Right lobe of liver (tissue), 6 donors: ENCODE results near the gene PKD1. TPM values are rescaled to one million over a fixed set of nuclear protein-coding genes. Genes with fewer than 3 reads are reported as not detected.
A peak's percentile ranks its signal among the peaks of the same experiment; 100 is the strongest.

Source experiments
- ATAC-seq, 4 donors: fragments of 200-7000 bp; cut with Tn5 transposase; one replicate each; pipeline ENCODE4 v1.9.1; 2020; ENCODE audit warnings: mild to moderate bottlenecking in 4 of 4, moderate library complexity in 4 of 4
- DNase-seq, 3 donors: peaks; one replicate each; pipeline ENCODE4 v3.0.0-alpha.2; 2020
- H3K27ac ChIP-seq, 3 donors: fragments of 200-600 bp; one replicate each; pipeline ENCODE4 v1.8.0; 2022
- H3K27me3 ChIP-seq, 2 donors: fragments of 200-600 bp; one replicate each; pipeline ENCODE4 v1.8.0; 2022
- H3K36me3 ChIP-seq, 4 donors: fragments of 200-600 bp; sonication (generic) in 1 of 4; one replicate each; pipeline versions ENCODE4 v1.5.1 to v1.8.0; 2017 to 2022; ENCODE audit warnings: control low read depth in 1 of 4
- H3K4me1 ChIP-seq, 4 donors: fragments of 200-600 bp; sonication (generic) in 1 of 4; one replicate each; pipeline versions ENCODE4 v1.5.1 to v1.8.0; 2017 to 2022; ENCODE audit warnings: control low read depth in 1 of 4
- H3K4me3 ChIP-seq, 3 donors: fragments of 200-600 bp; one replicate each; pipeline ENCODE4 v1.8.0; 2022
- H3K9me3 ChIP-seq, 4 donors: fragments of 200-600 bp; sonication (generic) in 1 of 4; one replicate each; pipeline versions ENCODE4 v1.5.1 to v1.8.0; 2017 to 2022; ENCODE audit warnings: control low read depth in 1 of 4
- POLR2A ChIP-seq: fragments of 450-650 bp; IDR thresholded peaks from one replicate; pipeline ENCODE4 v1.6.1; 2017; ENCODE audit warnings: antibody characterized with exemption, mild to moderate bottlenecking
- WGBS: methylation state at CpG from one replicate; pipeline ENCODE4 v1.1.6; 2018; ENCODE audit warnings: low coverage, low lambda C conversion rate; ENCODE audit not compliant: insufficient coverage; ENCODE audit errors: missing lambda C conversion rate; 5-methylcytosine and 5-hydroxymethylcytosine counted together
- intact Hi-C, 2 donors: fragments of 100-400 bp; cut with DNase I; formaldehyde crosslinking; loops; one replicate each; pipeline versions ENCODE4 v1.11.2 to v1.14.1; 2022
- total RNA-seq, 6 experiments: library from RNA; depleted of rRNA in 2 of 6; stranded (reverse); fragments of >200 nt in 2 of 6; fragmentation: NEBNext Ultra II Directional in 3 of 6; extraction: Animal tissue kit (Norgen Biotek cat#: 25700) in 3 of 6; gene quantifications; one replicate each; pipeline versions ENCODE4 v1.1.0 to v1.2.4, GENCODE V29; 2016 to 2023
- TF ChIP-seq, protein P1 (sequence below), 4 donors: fragments of 200-600 bp in 3 of 4; fragments of 450-650 bp in 1 of 4; IDR thresholded peaks; one replicate each; pipeline versions ENCODE4 v1.5.1 to v1.8.0; 2016 to 2022; ENCODE audit warnings: antibody characterized with exemption in 4 of 4, mild to moderate bottlenecking in 2 of 4
- donor health status: DM: no; HTN: yes; CAD: no.
- donor health status: DM: no; HTN: no; CAD: no.
- donor health status: DM: no; HTN: no; CAD: no.
- donor health status: DM: no; HTN: yes; CAD: no.
- donor health status: DM: no; HTN: yes; CAD: no.

PKD1 gene
- total RNA-seq, 6 experiments from 2014 or later: 28.5 to 58.2 (median 42.8) TPM

DNA sequence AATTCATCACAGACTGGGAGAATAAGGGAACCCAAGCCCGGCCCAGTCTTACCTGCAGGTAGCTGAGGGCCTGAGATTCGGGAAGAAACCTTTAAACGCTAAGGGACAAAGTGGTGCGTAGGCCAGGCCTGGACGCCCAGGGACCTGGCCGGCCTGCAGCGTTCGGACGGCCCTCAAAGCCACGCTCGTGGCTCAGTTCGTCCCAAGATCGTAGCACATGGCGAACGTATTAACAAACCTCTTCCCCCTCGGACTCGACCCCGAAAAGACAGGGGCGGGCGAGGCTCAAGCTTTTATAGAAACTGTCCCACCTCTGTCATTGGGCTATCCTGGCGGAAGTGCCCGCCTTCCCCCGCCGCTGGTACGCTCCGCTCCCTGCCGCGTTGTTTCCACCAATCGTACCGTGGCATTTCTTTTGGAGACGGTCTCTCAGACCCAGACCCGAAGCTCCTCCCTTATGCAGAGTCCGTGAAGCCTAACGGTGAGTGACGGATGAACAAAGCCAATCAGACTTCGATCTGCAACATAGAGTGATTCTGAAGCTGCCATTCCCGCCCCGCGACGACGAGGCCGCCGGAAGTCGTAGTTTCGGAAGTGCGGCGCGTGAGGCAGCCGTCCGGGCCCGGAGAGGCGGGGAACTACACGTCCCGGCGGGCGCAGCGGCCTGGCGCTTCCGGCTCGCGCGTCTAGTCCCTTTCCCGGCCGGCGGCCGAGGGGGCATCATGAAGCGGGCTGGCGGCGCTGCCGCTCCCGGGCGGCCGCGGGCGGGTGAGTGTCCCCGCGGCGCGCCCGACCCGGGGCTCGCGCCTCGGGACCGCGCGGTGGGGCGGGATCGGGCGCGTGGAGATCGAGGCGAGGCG is 19.6 kb upstream of the PKD1 start, which contains the start of gene TRAF7:
Gene TRAF7 (plus strand): TSS at position 692 of the 860 bp plus-strand sequence. CDS start 8,139 bp downstream, outside the sequence.
- H3K36me3 ChIP-seq: peaks cover 0 to 7% (median 0%) of the 10 kb centered on the region in 4 donors
- under 1% methylated on average over 40 of the region's 94 CpGs for WGBS
- H3K4me1 ChIP-seq: peaks cover 0 to 73% (median 33%) of the 10 kb centered on the region in 4 donors
- TF ChIP-seq, protein P1, sequence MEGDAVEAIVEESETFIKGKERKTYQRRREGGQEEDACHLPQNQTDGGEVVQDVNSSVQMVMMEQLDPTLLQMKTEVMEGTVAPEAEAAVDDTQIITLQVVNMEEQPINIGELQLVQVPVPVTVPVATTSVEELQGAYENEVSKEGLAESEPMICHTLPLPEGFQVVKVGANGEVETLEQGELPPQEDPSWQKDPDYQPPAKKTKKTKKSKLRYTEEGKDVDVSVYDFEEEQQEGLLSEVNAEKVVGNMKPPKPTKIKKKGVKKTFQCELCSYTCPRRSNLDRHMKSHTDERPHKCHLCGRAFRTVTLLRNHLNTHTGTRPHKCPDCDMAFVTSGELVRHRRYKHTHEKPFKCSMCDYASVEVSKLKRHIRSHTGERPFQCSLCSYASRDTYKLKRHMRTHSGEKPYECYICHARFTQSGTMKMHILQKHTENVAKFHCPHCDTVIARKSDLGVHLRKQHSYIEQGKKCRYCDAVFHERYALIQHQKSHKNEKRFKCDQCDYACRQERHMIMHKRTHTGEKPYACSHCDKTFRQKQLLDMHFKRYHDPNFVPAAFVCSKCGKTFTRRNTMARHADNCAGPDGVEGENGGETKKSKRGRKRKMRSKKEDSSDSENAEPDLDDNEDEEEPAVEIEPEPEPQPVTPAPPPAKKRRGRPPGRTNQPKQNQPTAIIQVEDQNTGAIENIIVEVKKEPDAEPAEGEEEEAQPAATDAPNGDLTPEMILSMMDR (IDR thresholded peaks at IDR 0.05): peak in 1 of 4 donors; percentile 8
- peak; percentile 97 for TF ChIP-seq POLR2A
- peak within 1 kb of the TSS; percentile 64 to 95 (median 77) for H3K27ac ChIP-seq
- DNase-seq (peak; percentile 99 to 100 (median 99)), ATAC-seq (peak; percentile 68 to 80 (median 71))
- intact Hi-C loops: no loop called here
- no peaks in the 10 kb centered on the region for H3K27me3 ChIP-seq
- no peaks in the 10 kb centered on the region for H3K9me3 ChIP-seq
- H3K4me3 ChIP-seq: peak within 1 kb of the TSS; percentile 92 to 95 (median 93)

DNA sequence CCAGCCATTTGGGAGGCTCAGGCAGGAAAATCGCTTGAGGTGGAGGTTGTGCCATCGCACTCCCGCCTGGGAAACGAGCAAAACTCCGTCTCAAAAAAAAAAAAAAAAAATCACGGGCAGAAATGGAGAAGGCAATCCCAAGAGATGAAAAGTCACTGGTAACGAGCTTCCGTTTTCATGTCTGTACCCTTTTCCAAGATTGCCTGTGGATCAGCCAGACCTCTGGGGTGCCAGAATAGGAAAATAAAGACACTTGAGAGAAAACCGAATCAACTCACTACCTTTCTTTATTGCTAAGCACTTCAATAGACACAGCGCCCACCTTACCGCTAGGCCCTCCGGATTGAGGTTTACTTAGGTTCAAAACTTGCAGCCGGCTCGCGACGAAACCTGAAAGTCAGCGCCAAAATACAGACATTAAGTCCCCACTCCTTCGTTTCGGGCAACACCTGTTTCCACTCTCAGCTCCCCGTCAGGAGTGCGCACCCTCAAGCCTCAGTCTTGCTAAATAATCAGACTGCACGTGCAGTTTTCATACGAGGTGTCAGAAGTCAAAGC is 18.9 kb upstream of the PKD1 start:
- ATAC-seq (no peak), DNase-seq (peak in 1 of 3 donors; percentile 51)
- Histone ChIP-seq H3K4me3 (peak overlapping the region; percentile 92 to 95 (median 93)), H3K27ac (peak overlapping the region; percentile 41 to 79 (median 47)), H3K4me1 (peaks cover 0 to 75% (median 30%) of the 10 kb centered on the region in 4 donors), H3K27me3 (no peaks in the 10 kb centered on the region), H3K9me3 (no peaks in the 10 kb centered on the region), H3K36me3 (peaks cover 0 to 7% (median 0%) of the 10 kb centered on the region in 4 donors)
- TF ChIP-seq, protein P1 (IDR thresholded peaks at IDR 0.05): no peak
- no peak for TF ChIP-seq POLR2A
- intact Hi-C loops: loop anchor here in 1 of 2 donors (5.0 kb wide), 1 partner anchor 117 kb away; no protein-coding TSS in a partner anchor
- WGBS: under 1% methylated on average over 22 of the region's 23 CpGs

DNA sequence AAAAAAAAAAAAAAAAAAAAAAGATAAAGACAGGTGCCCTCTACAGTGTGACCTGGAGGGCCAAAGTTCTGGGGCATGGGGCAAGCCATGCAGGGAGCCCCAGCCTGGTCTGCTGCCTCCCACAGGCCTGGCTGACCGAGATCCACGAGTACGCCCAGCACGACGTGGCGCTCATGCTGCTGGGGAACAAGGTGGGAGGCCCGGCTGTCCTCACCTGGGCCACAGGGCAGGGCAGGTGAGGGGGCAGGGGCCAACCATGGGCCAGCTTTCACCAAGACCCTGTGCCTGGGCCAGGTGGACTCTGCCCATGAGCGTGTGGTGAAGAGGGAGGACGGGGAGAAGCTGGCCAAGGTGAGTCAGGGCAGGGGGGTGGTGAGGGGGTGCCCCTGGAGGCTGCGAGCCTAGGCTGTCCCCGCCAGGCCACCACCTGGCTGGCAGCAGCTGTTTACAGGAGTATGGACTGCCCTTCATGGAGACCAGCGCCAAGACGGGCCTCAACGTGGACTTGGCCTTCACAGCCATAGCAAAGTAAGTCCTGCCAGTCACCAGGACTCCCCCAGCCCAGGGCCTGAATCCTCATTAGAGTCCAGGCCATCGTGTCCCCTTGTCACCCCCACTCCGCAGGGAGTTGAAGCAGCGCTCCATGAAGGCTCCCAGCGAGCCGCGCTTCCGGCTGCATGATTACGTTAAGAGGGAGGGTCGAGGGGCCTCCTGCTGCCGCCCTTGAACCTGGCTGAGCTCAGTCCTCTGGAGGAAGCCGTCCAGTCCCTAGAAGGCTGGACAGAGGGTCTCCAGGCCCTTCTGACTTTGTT is 17.2 kb upstream of the PKD1 start:
- peak; percentile 2 to 24 (median 16) for ATAC-seq
- no peak for TF ChIP-seq POLR2A
- TF ChIP-seq, protein P1 (IDR thresholded peaks at IDR 0.05): peak in 2 of 4 donors; percentile 28 to 49
- Histone ChIP-seq H3K4me1 (peaks cover 0 to 70% (median 25%) of the 10 kb centered on the region in 4 donors), H3K27ac (peak overlapping the region; percentile 44 to 79 (median 67)), H3K4me3 (peak overlapping the region; percentile 92 to 95 (median 93)), H3K9me3 (no peaks in the 10 kb centered on the region), H3K27me3 (no peaks in the 10 kb centered on the region), H3K36me3 (peaks cover 0 to 7% (median 0%) of the 10 kb centered on the region in 4 donors)
- WGBS: 5% methylated on average over 7 of the region's 25 CpGs
- intact Hi-C loops: loop anchor here in 1 of 2 donors (5.0 kb wide), 1 partner anchor 116 kb away; no protein-coding TSS in a partner anchor
- peak; percentile 75 to 92 (median 90) for DNase-seq
